ENCODE results near the gene HRH4. TPM values are rescaled to one million over a fixed set of nuclear protein-coding genes. Genes with fewer than 3 reads are reported as not detected.

Gene HRH4
- under 0.01 TPM in 2 replicates for total RNA-seq

- no peaks in the 10 kb centered on the region for H3K36me3 ChIP-seq (ENCODE audit: insufficient read depth, low read length)
- DNase-seq (ENCODE audit: insufficient read length, low spot score, missing footprints) = no peak
Observed at GRCh38 chr18:24460388-24460787, at the start of gene HRH4. Gene HRH4 (plus strand): TSS chr18:24460637. CDS start chr18:24460729, 92 bp downstream.

GRCh38 chr18:24413148-24413547 is 47.3 kb upstream of the HRH4 start:
- TF ChIP-seq, protein P1, sequence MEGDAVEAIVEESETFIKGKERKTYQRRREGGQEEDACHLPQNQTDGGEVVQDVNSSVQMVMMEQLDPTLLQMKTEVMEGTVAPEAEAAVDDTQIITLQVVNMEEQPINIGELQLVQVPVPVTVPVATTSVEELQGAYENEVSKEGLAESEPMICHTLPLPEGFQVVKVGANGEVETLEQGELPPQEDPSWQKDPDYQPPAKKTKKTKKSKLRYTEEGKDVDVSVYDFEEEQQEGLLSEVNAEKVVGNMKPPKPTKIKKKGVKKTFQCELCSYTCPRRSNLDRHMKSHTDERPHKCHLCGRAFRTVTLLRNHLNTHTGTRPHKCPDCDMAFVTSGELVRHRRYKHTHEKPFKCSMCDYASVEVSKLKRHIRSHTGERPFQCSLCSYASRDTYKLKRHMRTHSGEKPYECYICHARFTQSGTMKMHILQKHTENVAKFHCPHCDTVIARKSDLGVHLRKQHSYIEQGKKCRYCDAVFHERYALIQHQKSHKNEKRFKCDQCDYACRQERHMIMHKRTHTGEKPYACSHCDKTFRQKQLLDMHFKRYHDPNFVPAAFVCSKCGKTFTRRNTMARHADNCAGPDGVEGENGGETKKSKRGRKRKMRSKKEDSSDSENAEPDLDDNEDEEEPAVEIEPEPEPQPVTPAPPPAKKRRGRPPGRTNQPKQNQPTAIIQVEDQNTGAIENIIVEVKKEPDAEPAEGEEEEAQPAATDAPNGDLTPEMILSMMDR (IDR thresholded peaks at IDR 0.05; ENCODE audit: extremely low read depth, low read depth, low read length) = peak; percentile 47
- no peaks in the 10 kb centered on the region for H3K79me2 ChIP-seq (ENCODE audit: insufficient read depth, low read length)
- peaks cover 18% of the 10 kb centered on the region for H3K27me3 ChIP-seq (ENCODE audit: insufficient read depth, low read length)
- no peak for DNase-seq (ENCODE audit: insufficient read length, low spot score, missing footprints)
- H3K4me1 ChIP-seq (ENCODE audit: insufficient read depth, low read length) = no peaks in the 10 kb centered on the region
- no peaks in the 10 kb centered on the region for H3K9me3 ChIP-seq (ENCODE audit: low read depth, low read length)
- H3K36me3 ChIP-seq (ENCODE audit: insufficient read depth, low read length) = no peaks in the 10 kb centered on the region
- no peaks in the 10 kb centered on the region for H4K20me1 ChIP-seq (ENCODE audit: insufficient read depth, low read length)
- no peak overlapping the region for H3K4me3 ChIP-seq (ENCODE audit: insufficient read depth, low read length)
- H2AFZ ChIP-seq (ENCODE audit: low read length) = no peak overlapping the region
- H3K4me2 ChIP-seq (ENCODE audit: insufficient read depth, low read length) = no peak overlapping the region
- H3K27ac ChIP-seq (ENCODE audit: low read depth, low read length) = no peak overlapping the region

More at GRCh38 chr18:24460388-24460787, at the start of gene HRH4:
- H2AFZ ChIP-seq (ENCODE audit: low read length) = no peak within 1 kb of the TSS
- H3K4me2 ChIP-seq (ENCODE audit: insufficient read depth, low read length) = no peak within 1 kb of the TSS
- no peaks in the 10 kb centered on the region for H3K9me3 ChIP-seq (ENCODE audit: low read depth, low read length)
- no peaks in the 10 kb centered on the region for H4K20me1 ChIP-seq (ENCODE audit: insufficient read depth, low read length)
- TF ChIP-seq, protein P1 (IDR thresholded peaks at IDR 0.05; ENCODE audit: extremely low read depth, low read depth, low read length) = no peak
- H3K27ac ChIP-seq (ENCODE audit: low read depth, low read length) = no peak within 1 kb of the TSS
- H3K4me3 ChIP-seq (ENCODE audit: insufficient read depth, low read length) = no peak within 1 kb of the TSS
- no peaks in the 10 kb centered on the region for H3K4me1 ChIP-seq (ENCODE audit: insufficient read depth, low read length)
- no peaks in the 10 kb centered on the region for H3K79me2 ChIP-seq (ENCODE audit: insufficient read depth, low read length)
- H3K27me3 ChIP-seq (ENCODE audit: insufficient read depth, low read length) = no peaks in the 10 kb centered on the region

DNA sequence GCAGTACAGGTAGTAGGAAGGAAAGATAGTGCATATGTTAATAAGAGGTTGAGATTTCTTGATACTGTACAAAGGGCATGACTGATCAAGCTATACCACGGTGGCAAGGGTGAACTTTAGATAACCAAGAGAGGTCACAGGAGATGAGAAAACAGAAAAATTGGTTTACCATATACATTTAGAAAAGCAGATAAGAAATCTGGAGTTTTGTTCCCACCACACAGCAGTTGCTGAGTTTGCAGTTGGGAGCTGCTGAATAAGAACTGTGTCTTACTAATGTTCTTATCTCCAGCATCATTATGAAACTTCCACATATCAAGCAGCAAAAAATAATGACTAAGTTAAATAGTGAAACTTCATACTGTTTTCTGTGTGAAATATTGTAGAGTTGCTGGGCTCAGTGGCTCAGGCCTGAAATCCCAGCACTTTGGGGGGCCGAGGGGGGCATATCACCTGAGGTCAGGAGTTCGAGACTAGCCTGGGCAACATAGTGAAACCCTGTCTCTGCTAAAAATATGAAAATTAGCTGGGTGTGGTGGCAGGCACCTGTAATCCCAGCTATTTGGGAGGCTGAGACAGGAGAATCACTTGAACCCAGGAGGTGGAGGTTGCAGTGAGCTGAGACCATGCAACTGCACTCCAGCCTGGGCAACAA is 46.0 kb upstream of the HRH4 start:
- no peaks in the 10 kb centered on the region for H3K4me1 ChIP-seq (ENCODE audit: insufficient read depth, low read length)
- DNase-seq (ENCODE audit: insufficient read length, low spot score, missing footprints) = no peak
- no peak overlapping the region for H3K4me3 ChIP-seq (ENCODE audit: insufficient read depth, low read length)
- H3K79me2 ChIP-seq (ENCODE audit: insufficient read depth, low read length) = no peaks in the 10 kb centered on the region
- no peak overlapping the region for H3K27ac ChIP-seq (ENCODE audit: low read depth, low read length)
- H3K27me3 ChIP-seq (ENCODE audit: insufficient read depth, low read length) = peaks cover 12% of the 10 kb centered on the region
- H3K36me3 ChIP-seq (ENCODE audit: insufficient read depth, low read length) = no peaks in the 10 kb centered on the region
- TF ChIP-seq, protein P1 (IDR thresholded peaks at IDR 0.05; ENCODE audit: extremely low read depth, low read depth, low read length) = no peak
- no peaks in the 10 kb centered on the region for H3K9me3 ChIP-seq (ENCODE audit: low read depth, low read length)
- H3K4me2 ChIP-seq (ENCODE audit: insufficient read depth, low read length) = no peak overlapping the region
- no peak overlapping the region for H2AFZ ChIP-seq (ENCODE audit: low read length)
- no peaks in the 10 kb centered on the region for H4K20me1 ChIP-seq (ENCODE audit: insufficient read depth, low read length)

DNA sequence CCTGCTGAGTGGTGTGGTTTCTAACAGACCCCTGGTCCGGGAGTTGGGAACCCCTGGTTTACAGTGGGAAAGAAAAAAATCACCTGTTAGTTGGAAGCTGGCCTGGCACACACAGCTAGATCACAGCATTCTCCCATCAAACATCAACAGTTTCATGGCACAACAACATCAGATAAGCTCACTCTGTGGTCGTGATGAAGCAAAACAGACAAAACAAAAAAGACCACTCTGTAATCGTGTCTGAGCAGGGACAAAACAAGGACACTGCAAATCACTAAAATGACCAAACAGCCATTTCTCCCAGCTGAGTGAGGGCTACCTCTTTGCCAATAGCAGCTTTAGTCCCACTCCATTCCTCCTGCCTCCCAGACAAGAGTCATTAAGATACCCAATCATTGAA is 43.0 kb upstream of the HRH4 start:
- Histone ChIP-seq H2AFZ (ENCODE audit: low read length) (no peak overlapping the region), H4K20me1 (ENCODE audit: insufficient read depth, low read length) (no peaks in the 10 kb centered on the region), H3K27me3 (ENCODE audit: insufficient read depth, low read length) (peaks cover 24% of the 10 kb centered on the region), H3K4me2 (ENCODE audit: insufficient read depth, low read length) (no peak overlapping the region), H3K27ac (ENCODE audit: low read depth, low read length) (no peak overlapping the region), H3K9me3 (ENCODE audit: low read depth, low read length) (no peaks in the 10 kb centered on the region), H3K36me3 (ENCODE audit: insufficient read depth, low read length) (no peaks in the 10 kb centered on the region), H3K4me1 (ENCODE audit: insufficient read depth, low read length) (no peaks in the 10 kb centered on the region), H3K79me2 (ENCODE audit: insufficient read depth, low read length) (no peaks in the 10 kb centered on the region), H3K4me3 (ENCODE audit: insufficient read depth, low read length) (no peak overlapping the region)
- TF ChIP-seq, protein P1 (IDR thresholded peaks at IDR 0.05; ENCODE audit: extremely low read depth, low read depth, low read length) = no peak
- no peak for DNase-seq (ENCODE audit: insufficient read length, low spot score, missing footprints)

Data from osteoblast (primary cell).